Measurements from ENCODE around the gene CACNG3. TPM values are rescaled to one million over a fixed set of nuclear protein-coding genes. Genes with fewer than 3 reads are reported as not detected.

CACNG3 gene
- total and polyA plus RNA-seq, 2 donors (not counting 1 experiment from before 2014, with no cell fraction given), result not detected

DNA sequence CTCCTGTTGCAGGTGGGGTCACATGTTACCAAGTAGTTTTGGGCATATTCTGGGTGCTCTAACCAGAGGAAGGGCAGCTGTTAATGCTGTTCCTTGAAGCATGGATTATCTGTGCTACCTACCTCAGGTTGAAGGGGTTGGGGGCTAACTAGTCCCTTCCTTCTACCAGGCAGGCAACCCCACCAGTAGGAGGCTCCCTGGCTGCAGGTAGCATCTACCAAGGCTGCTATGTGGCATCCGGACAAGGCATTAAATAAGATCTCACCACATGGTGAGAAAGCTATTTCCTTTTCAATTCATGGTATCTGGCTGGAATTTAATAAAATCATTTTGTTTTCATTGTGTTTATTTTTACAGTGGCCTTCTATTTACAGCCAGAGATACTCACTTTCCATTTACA is 62.5 kb downstream of the CACNG3 start:
- H3K4me1 ChIP-seq (ENCODE audit: control insufficient read depth in 2 of 2, insufficient read depth in 2 of 2, low read length in 2 of 2), result no peaks in the 10 kb centered on the region
- peaks cover 0 to 5% (median 3%) of the 10 kb centered on the region in 4 experiments for H3K27me3 ChIP-seq (replicated peaks in 1 of 4; ENCODE audit: control extremely low read depth in 1 of 4, control insufficient read depth in 3 of 4, insufficient read depth in 4 of 4, low read length in 3 of 4)
- no peak for DNase-seq
- H3K36me3 ChIP-seq (replicated peaks in 1 of 2; ENCODE audit: control extremely low read depth in 1 of 2, control insufficient read depth in 1 of 2, extremely low read depth in 1 of 2, insufficient read depth in 2 of 2, low read length in 1 of 2), result no peaks in the 10 kb centered on the region
- no peak for ATAC-seq (ENCODE audit: low read depth)
- no peaks in the 10 kb centered on the region for H3K9me3 ChIP-seq (ENCODE audit: control extremely low read depth in 1 of 3, control insufficient read depth in 2 of 3, insufficient read depth in 1 of 3, low read length in 2 of 3)
- no peaks in the 10 kb centered on the region for H3K4me1 Mint-ChIP-seq
- no peaks in the 10 kb centered on the region for H3K79me2 ChIP-seq (ENCODE audit: control insufficient read depth, insufficient read depth, low read length)
- no peak overlapping the region for H3K4me2 ChIP-seq (replicated peaks; ENCODE audit: low read depth, low read length, poor library complexity, severe bottlenecking)
- H3K4me3 ChIP-seq (ENCODE audit: control extremely low read depth in 1 of 5, extremely low read depth in 1 of 5, insufficient read depth in 1 of 5, low read depth in 2 of 5, low read length in 4 of 5), result no peak overlapping the region
- no peak overlapping the region for H3K9ac ChIP-seq (ENCODE audit: low read length)
- no peaks in the 10 kb centered on the region for H4K20me1 ChIP-seq (ENCODE audit: control insufficient read depth, insufficient read depth, low read length, poor library complexity, severe bottlenecking)
- ChIA-PET CTCF (no interaction called here), POLR2A (no interaction called here)
- no peak overlapping the region for H3K27ac ChIP-seq (ENCODE audit: low read length in 2 of 2)
- intact Hi-C loops (cut with micrococcal nuclease), result no loop called here
- TF ChIP-seq, protein P1, sequence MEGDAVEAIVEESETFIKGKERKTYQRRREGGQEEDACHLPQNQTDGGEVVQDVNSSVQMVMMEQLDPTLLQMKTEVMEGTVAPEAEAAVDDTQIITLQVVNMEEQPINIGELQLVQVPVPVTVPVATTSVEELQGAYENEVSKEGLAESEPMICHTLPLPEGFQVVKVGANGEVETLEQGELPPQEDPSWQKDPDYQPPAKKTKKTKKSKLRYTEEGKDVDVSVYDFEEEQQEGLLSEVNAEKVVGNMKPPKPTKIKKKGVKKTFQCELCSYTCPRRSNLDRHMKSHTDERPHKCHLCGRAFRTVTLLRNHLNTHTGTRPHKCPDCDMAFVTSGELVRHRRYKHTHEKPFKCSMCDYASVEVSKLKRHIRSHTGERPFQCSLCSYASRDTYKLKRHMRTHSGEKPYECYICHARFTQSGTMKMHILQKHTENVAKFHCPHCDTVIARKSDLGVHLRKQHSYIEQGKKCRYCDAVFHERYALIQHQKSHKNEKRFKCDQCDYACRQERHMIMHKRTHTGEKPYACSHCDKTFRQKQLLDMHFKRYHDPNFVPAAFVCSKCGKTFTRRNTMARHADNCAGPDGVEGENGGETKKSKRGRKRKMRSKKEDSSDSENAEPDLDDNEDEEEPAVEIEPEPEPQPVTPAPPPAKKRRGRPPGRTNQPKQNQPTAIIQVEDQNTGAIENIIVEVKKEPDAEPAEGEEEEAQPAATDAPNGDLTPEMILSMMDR (IDR thresholded peaks at IDR 0.05), result no peak
- no peak for TF ChIP-seq EZH2 (IDR thresholded peaks at IDR 0.05; ENCODE audit: borderline replicate concordance, insufficient read depth, low read depth, low read length, poor library complexity, severe bottlenecking)
- H3K9me3 Mint-ChIP-seq (ENCODE audit: insufficient read depth), result no peaks in the 10 kb centered on the region
- no peak overlapping the region for H3K27ac Mint-ChIP-seq
- H2AFZ ChIP-seq (ENCODE audit: insufficient read depth, low read depth, low read length, poor library complexity, severe bottlenecking), result no peak overlapping the region
- no peak overlapping the region for H3K4me3 Mint-ChIP-seq
- WGBS (ENCODE audit: insufficient coverage), result no CpG with 5 or more reads among the region's 1 CpG
- H3K27me3 Mint-ChIP-seq, result peaks cover 37% of the 10 kb centered on the region

DNA sequence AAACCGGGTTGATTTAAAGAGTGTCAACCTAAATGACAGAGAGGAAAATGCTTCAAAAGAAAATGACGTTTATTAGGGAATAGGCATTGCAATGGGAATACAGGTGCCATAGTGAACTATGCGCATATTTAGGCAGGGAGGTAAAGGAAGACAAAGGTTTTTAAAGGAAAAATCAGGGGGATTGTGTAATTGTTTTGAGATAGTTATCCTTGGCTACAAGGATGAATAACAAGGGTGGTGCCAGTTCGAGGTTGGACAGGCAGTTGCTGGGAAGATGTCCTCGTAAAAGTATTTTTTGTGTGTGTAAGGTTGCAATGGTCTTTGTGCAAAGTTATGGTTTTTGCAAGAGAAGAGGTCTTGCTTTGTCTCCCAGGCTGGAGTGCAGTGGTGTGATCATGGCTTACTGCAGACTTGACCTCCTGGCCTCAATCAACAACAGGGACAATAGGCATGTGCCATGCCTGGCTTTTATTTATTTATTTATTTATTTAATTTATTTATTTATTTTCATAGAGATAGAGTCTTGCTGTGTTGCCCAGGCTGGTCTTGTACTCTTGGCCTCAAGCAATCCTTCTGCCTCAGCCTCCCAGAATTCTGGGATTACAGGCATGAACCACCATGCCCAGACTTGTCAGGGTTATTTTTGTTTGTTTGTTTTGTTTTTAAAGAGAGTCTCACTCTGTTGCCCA is 63.1 kb downstream of the CACNG3 start:
- H3K4me1 Mint-ChIP-seq, result no peaks in the 10 kb centered on the region
- no peak for TF ChIP-seq EZH2 (IDR thresholded peaks at IDR 0.05; ENCODE audit: borderline replicate concordance, insufficient read depth, low read depth, low read length, poor library complexity, severe bottlenecking)
- TF ChIP-seq, protein P1 (IDR thresholded peaks at IDR 0.05), result no peak
- no peak for ATAC-seq (ENCODE audit: low read depth)
- peaks cover 0 to 5% (median 3%) of the 10 kb centered on the region in 4 experiments for H3K27me3 ChIP-seq (replicated peaks in 1 of 4; ENCODE audit: control extremely low read depth in 1 of 4, control insufficient read depth in 3 of 4, insufficient read depth in 4 of 4, low read length in 3 of 4)
- no peaks in the 10 kb centered on the region for H3K4me1 ChIP-seq (ENCODE audit: control insufficient read depth in 2 of 2, insufficient read depth in 2 of 2, low read length in 2 of 2)
- H3K36me3 ChIP-seq (replicated peaks in 1 of 2; ENCODE audit: control extremely low read depth in 1 of 2, control insufficient read depth in 1 of 2, extremely low read depth in 1 of 2, insufficient read depth in 2 of 2, low read length in 1 of 2), result no peaks in the 10 kb centered on the region
- no peak overlapping the region for H3K27ac Mint-ChIP-seq
- H3K27ac ChIP-seq (ENCODE audit: low read length in 2 of 2), result no peak overlapping the region
- WGBS (ENCODE audit: insufficient coverage), result 68% methylated on average over 5 of the region's 5 CpGs
- intact Hi-C loops (cut with micrococcal nuclease), result no loop called here
- no peaks in the 10 kb centered on the region for H3K9me3 ChIP-seq (ENCODE audit: control extremely low read depth in 1 of 3, control insufficient read depth in 2 of 3, insufficient read depth in 1 of 3, low read length in 2 of 3)
- DNase-seq, result no peak
- no peak overlapping the region for H2AFZ ChIP-seq (ENCODE audit: insufficient read depth, low read depth, low read length, poor library complexity, severe bottlenecking)
- CTCF ChIA-PET, result no interaction called here
- POLR2A ChIA-PET, result no interaction called here
- H3K27me3 Mint-ChIP-seq, result peaks cover 39% of the 10 kb centered on the region
- no peak overlapping the region for H3K4me3 Mint-ChIP-seq
- H3K4me3 ChIP-seq (ENCODE audit: control extremely low read depth in 1 of 5, extremely low read depth in 1 of 5, insufficient read depth in 1 of 5, low read depth in 2 of 5, low read length in 4 of 5), result no peak overlapping the region
- H3K9ac ChIP-seq (ENCODE audit: low read length), result no peak overlapping the region
- no peaks in the 10 kb centered on the region for H3K9me3 Mint-ChIP-seq (ENCODE audit: insufficient read depth)
- H4K20me1 ChIP-seq (ENCODE audit: control insufficient read depth, insufficient read depth, low read length, poor library complexity, severe bottlenecking), result no peaks in the 10 kb centered on the region
- H3K79me2 ChIP-seq (ENCODE audit: control insufficient read depth, insufficient read depth, low read length), result no peaks in the 10 kb centered on the region
- no peak overlapping the region for H3K4me2 ChIP-seq (replicated peaks; ENCODE audit: low read depth, low read length, poor library complexity, severe bottlenecking)
